Measurements from ENCODE around the gene EPS8L2. TPM values are rescaled to one million over a fixed set of nuclear protein-coding genes. Genes with fewer than 3 reads are reported as not detected.

EPS8L2 gene
- total RNA-seq, 4 donors from 2014 or later, result 163 to 367 (median 238) TPM

GRCh38 chr11:699116-699508 is 6.9 kb upstream of the EPS8L2 start:
- no peak overlapping the region for H3K4me3 ChIP-seq
- intact Hi-C loops (cut with DNase I), result no loop called here
- no peaks in the 10 kb centered on the region for H3K27me3 ChIP-seq
- TF ChIP-seq POLR2A (IDR thresholded peaks at IDR 0.05), result no peak
- no peak for TF ChIP-seq CTCF (IDR thresholded peaks at IDR 0.05)
- H3K36me3 ChIP-seq, result peaks cover 0 to 46% (median 0%) of the 10 kb centered on the region in 3 donors
- H3K4me1 ChIP-seq, result peaks cover 43 to 77% (median 52%) of the 10 kb centered on the region in 3 donors
- DNase-seq, result no peak
- H3K9me3 ChIP-seq, result no peaks in the 10 kb centered on the region
- peak overlapping the region; percentile 97 to 100 (median 100) for H3K27ac ChIP-seq
- 84 to 91% methylated on average over 7 of the region's 7 CpGs for WGBS, 2 donors

GRCh38 chr11:699753-700152 is 6.3 kb upstream of the EPS8L2 start:
- no peak for DNase-seq
- H3K4me3 ChIP-seq, result no peak overlapping the region
- no peaks in the 10 kb centered on the region for H3K27me3 ChIP-seq
- H3K36me3 ChIP-seq, result peaks cover 0 to 53% (median 0%) of the 10 kb centered on the region in 3 donors
- no peaks in the 10 kb centered on the region for H3K9me3 ChIP-seq
- H3K27ac ChIP-seq, result peak overlapping the region; percentile 18 to 100 (median 70)
- intact Hi-C loops (cut with DNase I), result no loop called here
- WGBS, 2 donors, result 88 to 100% methylated on average over 1 of the region's 1 CpG
- TF ChIP-seq CTCF (IDR thresholded peaks at IDR 0.05) (no peak), POLR2A (IDR thresholded peaks at IDR 0.05) (no peak)
- H3K4me1 ChIP-seq, result peaks cover 43 to 78% (median 54%) of the 10 kb centered on the region in 3 donors

- no peaks in the 10 kb centered on the region for H3K9me3 ChIP-seq
- H3K4me1 ChIP-seq, result peaks cover 51 to 91% (median 59%) of the 10 kb centered on the region in 3 donors
- TF ChIP-seq CTCF (IDR thresholded peaks at IDR 0.05), result no peak
- no peak for TF ChIP-seq POLR2A (IDR thresholded peaks at IDR 0.05)
- DNase-seq, result no peak
- H3K27ac ChIP-seq, result peak overlapping the region; percentile 75 to 98 (median 94)
- H3K4me3 ChIP-seq, result no peak overlapping the region
- 93% methylated on average over 3 to 15 of the region's 22 CpGs for WGBS, 2 donors
- peaks cover 0 to 53% (median 0%) of the 10 kb centered on the region in 3 donors for H3K36me3 ChIP-seq
- intact Hi-C loops (cut with DNase I), result no loop called here
- peaks cover 0 to 16% (median 0%) of the 10 kb centered on the region in 4 donors for H3K27me3 ChIP-seq
Observed at GRCh38 chr11:701741-702461, 4.1 kb upstream of the EPS8L2 start.

GRCh38 chr11:702462-703461 is 3.3 kb upstream of the EPS8L2 start:
- Histone ChIP-seq H3K36me3 (peaks cover 0 to 53% (median 0%) of the 10 kb centered on the region in 3 donors), H3K9me3 (no peaks in the 10 kb centered on the region)
- intact Hi-C loops (cut with DNase I), result no loop called here

More at GRCh38 chr11:702462-703461, 3.3 kb upstream of the EPS8L2 start:
- no peak for DNase-seq
- 39 to 49% methylated on average over 10 to 23 of the region's 26 CpGs for WGBS, 2 donors
- Histone ChIP-seq H3K4me1 (peaks cover 53 to 91% (median 57%) of the 10 kb centered on the region in 3 donors), H3K27ac (peak overlapping the region; percentile 75 to 98 (median 94)), H3K4me3 (peak overlapping the region in 1 of 4 donors; percentile 9), H3K27me3 (peaks cover 0 to 23% (median 0%) of the 10 kb centered on the region in 4 donors)
- TF ChIP-seq CTCF (IDR thresholded peaks at IDR 0.05), result no peak
- TF ChIP-seq POLR2A (IDR thresholded peaks at IDR 0.05), result no peak

All from esophagus squamous epithelium (tissue), 5 donors.